HepG2 (cell line): ENCODE results near the gene DIS3L2. TPM values are rescaled to one million over a fixed set of nuclear protein-coding genes. Genes with fewer than 3 reads are reported as not detected.

ENCODE experiments used
- ATAC-seq: fragments of 200-7000 bp; cut with Tn5 transposase; 3 replicates; pipeline ENCODE4 v1.9.1; 2020; ENCODE audit warnings: mild to moderate bottlenecking, moderate library complexity
- BruUV-seq: library from RNA; stranded (reverse); fragments of 400-500 nt; replicated peaks from 2 replicates; lab custom pipeline; 2021; lab: Mats Ljungman, UMichigan
- CTCF ChIA-PET: fragments of 300-600 bp; formaldehyde crosslinking; extraction: SDS; loops from one replicate; lab custom pipeline; 2021; ENCODE audit warnings: low total read pairs, inconsistent platforms, low intra/inter-chr PET ratio; lab: Yijun Ruan, JAX
- POLR2A ChIA-PET: fragments of 350-600 bp; sonication (Branson Sonifier 250); formaldehyde crosslinking; loops from one replicate; lab custom pipeline; 2020; ENCODE audit warnings: antibody characterized with exemption, inconsistent platforms; lab: Yijun Ruan, JAX
- DNase-seq: peaks from one replicate; pipeline ENCODE4 v3.0.0-alpha.2; 2015; ENCODE audit warnings: low spot score
- FAIRE-seq: peaks from 3 replicates; lab custom pipeline; 2011; peaks lifted over from hg19 to GRCh38; lab: Jason Lieb, UNC
- H2AFZ ChIP-seq: one replicate; pipeline ENCODE4 v1.6.1; 2011; ENCODE audit warnings: low read length, inconsistent platforms
- H3K27ac ChIP-seq: fragments of 300-600 bp; 3 replicates; pipeline ENCODE4 v1.8.0; 2011; ENCODE audit warnings: mixed run types, mild to moderate bottlenecking, mixed read lengths, low read length, inconsistent platforms; ENCODE audit not compliant: insufficient read depth; ENCODE audit errors: extremely low read length
- H3K27me3 ChIP-seq, 2 experiments: fragments of 200-600 bp in 1 of 2; 2 replicates in 1 of 2; 3 replicates in 1 of 2; pipeline versions ENCODE4 v1.6.0 to v1.8.0; 2011; ENCODE audit warnings: low read length in 2 of 2, mild to moderate bottlenecking in 2 of 2, moderate library complexity in 2 of 2, inconsistent platforms in 1 of 2; ENCODE audit not compliant: insufficient read depth in 2 of 2, control insufficient read depth in 1 of 2
- H3K36me3 ChIP-seq, 2 experiments: fragments of 200-600 bp in 1 of 2; replicated peaks in 1 of 2; 2 replicates in 1 of 2; 3 replicates in 1 of 2; pipeline versions ENCODE4 v1.5.1 to v1.8.0; 2011; ENCODE audit warnings: low read length in 2 of 2, inconsistent platforms in 1 of 2; ENCODE audit not compliant: insufficient read depth in 2 of 2, control insufficient read depth in 1 of 2
- H3K4me1 ChIP-seq: 2 replicates; pipeline ENCODE4 v1.5.1; 2012; ENCODE audit warnings: low read length, inconsistent platforms; ENCODE audit not compliant: insufficient read depth
- H3K4me2 ChIP-seq: 2 replicates; pipeline ENCODE4 v1.6.0; 2011; ENCODE audit warnings: low read depth, low read length, inconsistent platforms
- H3K4me3 ChIP-seq, 3 experiments: fragments of 200-600 bp in 1 of 3; sonication (generic), shearing (Covaris generic) in 1 of 3; replicated peaks in 1 of 3; 2 replicates each; pipeline ENCODE4 v1.5.1; 2011 to 2016; ENCODE audit warnings: low read length in 3 of 3, inconsistent platforms in 2 of 3, low read depth in 2 of 3, mild to moderate bottlenecking in 2 of 3, control low read depth in 1 of 3, mixed read lengths in 1 of 3; ENCODE audit not compliant: insufficient read depth in 1 of 3
- H3K79me2 ChIP-seq: one replicate; pipeline ENCODE4 v1.6.1; 2011; ENCODE audit warnings: low read length, inconsistent platforms; ENCODE audit not compliant: insufficient read depth
- H3K9ac ChIP-seq: 2 replicates; pipeline ENCODE4 v1.6.0; 2011; ENCODE audit warnings: mild to moderate bottlenecking, low read depth, low read length, inconsistent platforms; ENCODE audit not compliant: insufficient read depth
- H3K9me3 ChIP-seq: 2 replicates; pipeline ENCODE4 v1.5.1; 2012; ENCODE audit warnings: mild to moderate bottlenecking, low read length
- H4K20me1 ChIP-seq: 2 replicates; pipeline ENCODE4 v1.6.0; 2011; ENCODE audit warnings: inconsistent platforms, mild to moderate bottlenecking, low read length, moderate library complexity; ENCODE audit not compliant: insufficient read depth
- AKAP8 ChIP-seq: sonication (generic); formaldehyde crosslinking; IDR thresholded peaks from 2 replicates; pipeline ENCODE4 v1.5.1; 2020; ENCODE audit warnings: mild to moderate bottlenecking, missing genetic modification reagents
- CREB1 ChIP-seq, 2 experiments: fragments of 450-650 bp in 1 of 2; IDR thresholded peaks; 2 replicates each; pipeline ENCODE4 v1.6.1; 2016 to 2017; ENCODE audit warnings: control low read depth in 1 of 2, mild to moderate bottlenecking in 1 of 2, missing compliant biosample characterization in 1 of 2, missing genetic modification characterization in 1 of 2
- DPF2 ChIP-seq: sonication (generic); formaldehyde crosslinking; IDR thresholded peaks from 2 replicates; pipeline ENCODE4 v1.4.0; 2020; ENCODE audit warnings: mild to moderate bottlenecking, low read depth, missing genetic modification reagents, borderline replicate concordance
- FOXJ3 ChIP-seq: sonication (generic); formaldehyde crosslinking; IDR thresholded peaks from 2 replicates; pipeline ENCODE4 v1.4.0; 2020; ENCODE audit warnings: missing genetic modification reagents, mild to moderate bottlenecking, borderline replicate concordance
- NBN ChIP-seq: fragments of 450-650 bp; conservative IDR thresholded peaks from 2 replicates; pipeline ENCODE4 v1.6.1; 2017
- NFE2 ChIP-seq: sonication (generic); formaldehyde crosslinking; IDR thresholded peaks from 2 replicates; pipeline ENCODE4 v1.4.0; 2020; ENCODE audit warnings: missing genetic modification reagents
- NFE2L2 ChIP-seq: fragments of 150-350 bp; IDR thresholded peaks from 2 replicates; pipeline ENCODE4 v1.6.1; 2014; ENCODE audit warnings: low read length
- NR0B2 ChIP-seq: sonication (generic); formaldehyde crosslinking; IDR thresholded peaks from 2 replicates; pipeline ENCODE4 v1.4.0; 2020; ENCODE audit warnings: mild to moderate bottlenecking, missing genetic modification reagents
- NR2F2 ChIP-seq: IDR thresholded peaks from 2 replicates; pipeline ENCODE4 v1.6.1; 2012; ENCODE audit warnings: low read depth, inconsistent platforms, borderline replicate concordance
- PAWR ChIP-seq: sonication (generic); formaldehyde crosslinking; IDR thresholded peaks from 2 replicates; pipeline ENCODE4 v1.4.0; 2020; ENCODE audit warnings: missing genetic modification reagents, mild to moderate bottlenecking, borderline replicate concordance
- RBFOX2 ChIP-seq: fragments of 200-400 bp; formaldehyde crosslinking; IDR thresholded peaks from 2 replicates; pipeline ENCODE4 v1.6.1; 2017; ENCODE audit warnings: low read depth, mild to moderate bottlenecking, low read length
- SRSF4 ChIP-seq: fragments of 200-400 bp; formaldehyde crosslinking; IDR thresholded peaks from one replicate; pipeline ENCODE4 v1.6.1; 2018; ENCODE audit warnings: mild to moderate bottlenecking, low read depth, low read length, moderate library complexity; ENCODE audit not compliant: poor library complexity, severe bottlenecking
- TBX2 ChIP-seq: sonication (generic); formaldehyde crosslinking; IDR thresholded peaks from 2 replicates; pipeline ENCODE4 v1.5.0; 2020; ENCODE audit warnings: missing genetic modification reagents, mild to moderate bottlenecking, borderline replicate concordance
- ZNF251 ChIP-seq: sonication (generic); formaldehyde crosslinking; IDR thresholded peaks from 2 replicates; pipeline ENCODE4 v1.9.0; 2021; ENCODE audit warnings: mild to moderate bottlenecking, missing genetic modification reagents
- ZNF766 ChIP-seq: sonication (generic); formaldehyde crosslinking; IDR thresholded peaks from 2 replicates; pipeline ENCODE4 v1.5.0; 2020; ENCODE audit warnings: missing genetic modification reagents, borderline replicate concordance
- ZSCAN25 ChIP-seq: sonication (generic); formaldehyde crosslinking; IDR thresholded peaks from 2 replicates; pipeline ENCODE4 v1.8.0; 2022; ENCODE audit warnings: mild to moderate bottlenecking, missing genetic modification reagents
- WGBS: methylation state at CpG from one replicate; pipeline ENCODE4 v1.1.6; 2017; ENCODE audit warnings: low lambda C conversion rate; 5-methylcytosine and 5-hydroxymethylcytosine counted together
- in situ Hi-C: cut with HindIII; loops from 2 replicates; pipeline ENCODE4 v1.10.0; 2017; ENCODE audit warnings: low pct_unique_long_range_greater_than_20kb; ENCODE audit not compliant: extremely low pct_ligation_motif_present
- intact Hi-C: fragments of 100-400 bp; cut with micrococcal nuclease; formaldehyde crosslinking; loops from one replicate; pipeline ENCODE4 v1.10.0; 2022; ENCODE audit not compliant: unreplicated experiment
- polyA plus RNA-seq, 8 experiments: library from polyadenylated mRNA; depleted of rRNA in 3 of 8; stranded (reverse) in 7 of 8; unstranded in 1 of 8; fragments of >200 nt; fragmentation: Illumina TruSeq in 4 of 8; extraction: Trizol in 4 of 8; gene quantifications; 2 replicates each; pipeline versions ENCODE4 v1.2.1 to v1.2.3, GENCODE V29; 2011 to 2016; ENCODE audit warnings: low read depth in 4 of 8, missing spikeins in 1 of 8, mixed read lengths in 1 of 8; ENCODE audit not compliant: insufficient read depth in 1 of 8
- total RNA-seq, 5 experiments: library from RNA; depleted of rRNA; stranded (reverse); fragments of >200 nt; fragmentation: Illumina TruSeq; extraction: Trizol; gene quantifications; 2 replicates each; pipeline ENCODE4 v1.2.3, GENCODE V29; 2016; ENCODE audit warnings: low read depth in 1 of 5
- TF ChIP-seq, protein P1 (sequence below): sonication (generic); formaldehyde crosslinking; IDR thresholded peaks from 2 replicates; pipeline ENCODE4 v1.4.0; 2020; ENCODE audit warnings: mild to moderate bottlenecking, low read depth, missing genetic modification reagents

Gene DIS3L2
- total and polyA plus RNA-seq, 2 of the 13 experiments (the other 11 are each of a cell fraction or from before 2014, with no cell fraction given): 7.0 to 23.9 TPM

DNA sequence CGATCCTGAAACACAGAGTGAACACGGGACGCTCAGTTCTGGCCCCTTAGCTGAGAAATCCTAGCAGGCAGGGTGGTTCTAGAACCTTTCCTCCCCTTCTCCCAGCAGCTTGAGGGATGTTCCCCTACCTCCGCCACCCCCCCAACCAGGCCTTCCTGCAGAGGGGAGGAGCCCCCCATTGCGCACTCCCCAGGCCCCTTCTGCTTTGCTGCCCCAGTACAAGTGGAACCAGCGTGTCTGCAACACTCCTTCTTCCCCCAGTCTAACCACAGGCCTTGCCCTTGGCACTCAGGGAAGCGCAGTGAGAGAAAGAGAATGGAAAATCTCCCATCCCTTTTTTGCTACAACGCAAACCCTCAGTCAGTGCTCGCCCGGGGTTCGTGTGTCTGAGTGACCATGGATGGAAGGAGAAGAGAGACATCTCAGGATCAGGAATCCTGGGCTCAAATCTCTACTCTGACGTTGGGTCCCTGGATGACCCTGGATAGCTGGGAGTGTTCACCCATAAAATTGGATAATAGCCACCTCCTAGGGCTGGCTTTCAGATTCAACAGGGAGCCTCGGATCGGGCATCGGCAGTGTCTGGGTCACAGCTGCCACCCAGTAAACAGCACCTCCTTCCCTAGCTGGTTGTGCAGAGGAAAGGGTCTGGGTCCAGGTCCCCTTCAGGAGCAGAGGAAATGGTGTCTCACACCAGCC lies 39.1 kb upstream of the DIS3L2 start:
- intact Hi-C loops (no loop called here), in situ Hi-C loops (loop anchor here (10.0 kb wide), 1 partner anchor 222 kb away; no protein-coding TSS in a partner anchor)
- no peaks in the 10 kb centered on the region for H3K36me3 ChIP-seq

DNA sequence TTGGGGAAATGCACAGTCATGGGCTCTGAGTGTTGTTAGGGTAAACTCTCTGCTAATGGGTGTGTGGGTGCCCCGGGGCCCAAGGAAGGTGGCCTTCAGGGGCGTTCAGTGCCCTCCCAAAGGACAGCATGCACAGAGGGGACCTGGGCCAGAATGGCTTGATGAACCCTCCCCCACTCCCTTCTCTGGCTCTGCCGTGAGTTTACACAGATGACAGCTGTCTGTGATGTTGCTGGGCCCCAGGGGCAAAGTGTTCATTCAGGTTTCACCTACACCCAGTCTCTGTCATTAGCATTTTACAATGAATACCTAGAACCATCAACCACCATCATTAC lies 38.5 kb upstream of the DIS3L2 start:
- Histone ChIP-seq H3K9ac (no peak overlapping the region), H3K79me2 (no peaks in the 10 kb centered on the region), H3K4me1 (peaks cover 44% of the 10 kb centered on the region), H4K20me1 (no peaks in the 10 kb centered on the region; the same call in 1 of the 2 replicates), H3K4me2 (no peak overlapping the region), H3K27ac (no peak overlapping the region), H3K36me3 (no peaks in the 10 kb centered on the region), H3K9me3 (no peaks in the 10 kb centered on the region), H2AFZ (no peak overlapping the region), H3K27me3 (peaks cover 19 to 92% of the 10 kb centered on the region in 2 experiments; a peak in 4 of 5 replicates), H3K4me3 (no peak overlapping the region)
- no TSS peak for BruUV-seq
- DNase-seq: no peak
- no CpG with 5 or more reads among the region's 3 CpGs for WGBS
- in situ Hi-C loops (loop anchor here (10.0 kb wide), 1 partner anchor 222 kb away; no protein-coding TSS in a partner anchor), intact Hi-C loops (no loop called here)
- no peak for FAIRE-seq
- ChIA-PET CTCF (no interaction called here), POLR2A (no interaction called here)
- no peak for ATAC-seq
- TF ChIP-seq CREB1 (IDR thresholded peaks at IDR 0.05): no peak
- no peak for TF ChIP-seq CREB1 (CRISPR knock-in tag; IDR thresholded peaks at IDR 0.05)
- TF ChIP-seq ZNF251 (CRISPR knock-in tag): no peak
- TF ChIP-seq NR2F2: no peak
- no peak for TF ChIP-seq FOXJ3 (CRISPR knock-in tag)
- TF ChIP-seq NFE2L2: peak; percentile 47; the same call in 1 of the 2 replicates
- TF ChIP-seq SRSF4: no peak
- TF ChIP-seq, protein P1, sequence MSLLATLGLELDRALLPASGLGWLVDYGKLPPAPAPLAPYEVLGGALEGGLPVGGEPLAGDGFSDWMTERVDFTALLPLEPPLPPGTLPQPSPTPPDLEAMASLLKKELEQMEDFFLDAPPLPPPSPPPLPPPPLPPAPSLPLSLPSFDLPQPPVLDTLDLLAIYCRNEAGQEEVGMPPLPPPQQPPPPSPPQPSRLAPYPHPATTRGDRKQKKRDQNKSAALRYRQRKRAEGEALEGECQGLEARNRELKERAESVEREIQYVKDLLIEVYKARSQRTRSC (CRISPR knock-in tag): no peak
- TF ChIP-seq RBFOX2: no peak
- no peak for TF ChIP-seq AKAP8 (CRISPR knock-in tag)

More for the DNA sequence above, 39.1 kb upstream of the DIS3L2 start:
- CTCF ChIA-PET: no interaction called here
- no peaks in the 10 kb centered on the region for H3K79me2 ChIP-seq
- DNase-seq (no peak), ATAC-seq (no peak), FAIRE-seq (no peak)
- H3K4me3 ChIP-seq: no peak overlapping the region
- H3K9ac ChIP-seq: no peak overlapping the region
- H3K4me1 ChIP-seq: peaks cover 44% of the 10 kb centered on the region
- no peak overlapping the region for H3K27ac ChIP-seq
- no peak overlapping the region for H2AFZ ChIP-seq
- WGBS: 44% methylated on average over 14 of the region's 15 CpGs
- POLR2A ChIA-PET: no interaction called here
- TF ChIP-seq ZSCAN25 (no peak), NFE2 (0 out of 2 replicates have a peak, but pooled peaks have one; percentile 16), NBN (no peak), PAWR (CRISPR knock-in tag) (no peak), NR0B2 (no peak), TBX2 (CRISPR knock-in tag) (no peak), DPF2 (no peak), ZNF766 (CRISPR knock-in tag) (no peak)
- TF ChIP-seq, all 625 proteins: peak for 1
- H3K4me2 ChIP-seq: no peak overlapping the region
- BruUV-seq: no TSS peak
- H4K20me1 ChIP-seq: no peaks in the 10 kb centered on the region; the same call in 1 of the 2 replicates
- no peaks in the 10 kb centered on the region for H3K9me3 ChIP-seq
- peaks cover 19 to 92% of the 10 kb centered on the region in 2 experiments; a peak in 4 of 5 replicates for H3K27me3 ChIP-seq
